ENCODE measurements around the gene VAPB. TPM values are rescaled to one million over a fixed set of nuclear protein-coding genes. Genes with fewer than 3 reads are reported as not detected.

The VAPB gene
- total and polyA plus RNA-seq, 10 of the 15 experiments (the other 5 are each of a cell fraction or from before 2014, with no cell fraction given): 3.2 to 28.6 (median 20.5) TPM

GRCh38 chr20:58447511-58448391, 58.7 kb downstream of the VAPB start:
- SMC1A ChIA-PET (ENCODE audit: uncharacterized antibody, unreplicated experiment): interaction anchor here (0.6 to 4.2 kb wide), 19 partner anchors 10 to 231 kb away, joined by 3 to 33 read pairs (median 4); no protein-coding TSS in a partner anchor
- RAD21 ChIA-PET (ENCODE audit: unreplicated experiment): interaction anchor here (0.8 to 2.4 kb wide), 5 partner anchors 11 to 210 kb away, joined by 3 to 12 read pairs (median 4); partner anchors contain the start of gene VAPB
- POLR2A ChIA-PET: interaction anchor here (0.5 kb wide), 2 partner anchors 61 to 98 kb away, joined by 3 to 4 read pairs; no protein-coding TSS in a partner anchor
- TF ChIP-seq, protein P1, sequence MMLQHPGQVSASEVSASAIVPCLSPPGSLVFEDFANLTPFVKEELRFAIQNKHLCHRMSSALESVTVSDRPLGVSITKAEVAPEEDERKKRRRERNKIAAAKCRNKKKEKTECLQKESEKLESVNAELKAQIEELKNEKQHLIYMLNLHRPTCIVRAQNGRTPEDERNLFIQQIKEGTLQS (IDR thresholded peaks at IDR 0.05; ENCODE audit: borderline replicate concordance, extremely low read depth, low read depth, low read length): no peak
- TF ChIP-seq, protein P2, sequence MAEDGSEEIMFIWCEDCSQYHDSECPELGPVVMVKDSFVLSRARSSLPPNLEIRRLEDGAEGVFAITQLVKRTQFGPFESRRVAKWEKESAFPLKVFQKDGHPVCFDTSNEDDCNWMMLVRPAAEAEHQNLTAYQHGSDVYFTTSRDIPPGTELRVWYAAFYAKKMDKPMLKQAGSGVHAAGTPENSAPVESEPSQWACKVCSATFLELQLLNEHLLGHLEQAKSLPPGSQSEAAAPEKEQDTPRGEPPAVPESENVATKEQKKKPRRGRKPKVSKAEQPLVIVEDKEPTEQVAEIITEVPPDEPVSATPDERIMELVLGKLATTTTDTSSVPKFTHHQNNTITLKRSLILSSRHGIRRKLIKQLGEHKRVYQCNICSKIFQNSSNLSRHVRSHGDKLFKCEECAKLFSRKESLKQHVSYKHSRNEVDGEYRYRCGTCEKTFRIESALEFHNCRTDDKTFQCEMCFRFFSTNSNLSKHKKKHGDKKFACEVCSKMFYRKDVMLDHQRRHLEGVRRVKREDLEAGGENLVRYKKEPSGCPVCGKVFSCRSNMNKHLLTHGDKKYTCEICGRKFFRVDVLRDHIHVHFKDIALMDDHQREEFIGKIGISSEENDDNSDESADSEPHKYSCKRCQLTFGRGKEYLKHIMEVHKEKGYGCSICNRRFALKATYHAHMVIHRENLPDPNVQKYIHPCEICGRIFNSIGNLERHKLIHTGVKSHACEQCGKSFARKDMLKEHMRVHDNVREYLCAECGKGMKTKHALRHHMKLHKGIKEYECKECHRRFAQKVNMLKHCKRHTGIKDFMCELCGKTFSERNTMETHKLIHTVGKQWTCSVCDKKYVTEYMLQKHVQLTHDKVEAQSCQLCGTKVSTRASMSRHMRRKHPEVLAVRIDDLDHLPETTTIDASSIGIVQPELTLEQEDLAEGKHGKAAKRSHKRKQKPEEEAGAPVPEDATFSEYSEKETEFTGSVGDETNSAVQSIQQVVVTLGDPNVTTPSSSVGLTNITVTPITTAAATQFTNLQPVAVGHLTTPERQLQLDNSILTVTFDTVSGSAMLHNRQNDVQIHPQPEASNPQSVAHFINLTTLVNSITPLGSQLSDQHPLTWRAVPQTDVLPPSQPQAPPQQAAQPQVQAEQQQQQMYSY (CRISPR knock-in tag; IDR thresholded peaks at IDR 0.05): no peak
- TF ChIP-seq PAX5 (IDR thresholded peaks at IDR 0.05; ENCODE audit: borderline replicate concordance, low read depth, low read length) (no peak), CBFB (IDR thresholded peaks at IDR 0.05; ENCODE audit: low read depth) (no peak), RAD21 (IDR thresholded peaks at IDR 0.05; ENCODE audit: insufficient read depth, low read depth, low read length) (peak; percentile 86), EED (IDR thresholded peaks at IDR 0.05; ENCODE audit: low read depth) (no peak), JUND (IDR thresholded peaks at IDR 0.05; ENCODE audit: low read depth, low read length) (no peak), SMARCA5 (IDR thresholded peaks at IDR 0.05) (peak; percentile 22; the same call in 1 of the 2 replicates), SIN3A (IDR thresholded peaks at IDR 0.05; ENCODE audit: low read depth, low read length) (no peak), NFIC (IDR thresholded peaks at IDR 0.05; ENCODE audit: low read depth, low read length) (no peak)
- TF ChIP-seq, protein P3, sequence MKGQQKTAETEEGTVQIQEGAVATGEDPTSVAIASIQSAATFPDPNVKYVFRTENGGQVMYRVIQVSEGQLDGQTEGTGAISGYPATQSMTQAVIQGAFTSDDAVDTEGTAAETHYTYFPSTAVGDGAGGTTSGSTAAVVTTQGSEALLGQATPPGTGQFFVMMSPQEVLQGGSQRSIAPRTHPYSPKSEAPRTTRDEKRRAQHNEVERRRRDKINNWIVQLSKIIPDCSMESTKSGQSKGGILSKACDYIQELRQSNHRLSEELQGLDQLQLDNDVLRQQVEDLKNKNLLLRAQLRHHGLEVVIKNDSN (IDR thresholded peaks at IDR 0.05; ENCODE audit: borderline replicate concordance, extremely low read length, insufficient read depth, low read depth, low read length): no peak
- TF ChIP-seq, protein P4, sequence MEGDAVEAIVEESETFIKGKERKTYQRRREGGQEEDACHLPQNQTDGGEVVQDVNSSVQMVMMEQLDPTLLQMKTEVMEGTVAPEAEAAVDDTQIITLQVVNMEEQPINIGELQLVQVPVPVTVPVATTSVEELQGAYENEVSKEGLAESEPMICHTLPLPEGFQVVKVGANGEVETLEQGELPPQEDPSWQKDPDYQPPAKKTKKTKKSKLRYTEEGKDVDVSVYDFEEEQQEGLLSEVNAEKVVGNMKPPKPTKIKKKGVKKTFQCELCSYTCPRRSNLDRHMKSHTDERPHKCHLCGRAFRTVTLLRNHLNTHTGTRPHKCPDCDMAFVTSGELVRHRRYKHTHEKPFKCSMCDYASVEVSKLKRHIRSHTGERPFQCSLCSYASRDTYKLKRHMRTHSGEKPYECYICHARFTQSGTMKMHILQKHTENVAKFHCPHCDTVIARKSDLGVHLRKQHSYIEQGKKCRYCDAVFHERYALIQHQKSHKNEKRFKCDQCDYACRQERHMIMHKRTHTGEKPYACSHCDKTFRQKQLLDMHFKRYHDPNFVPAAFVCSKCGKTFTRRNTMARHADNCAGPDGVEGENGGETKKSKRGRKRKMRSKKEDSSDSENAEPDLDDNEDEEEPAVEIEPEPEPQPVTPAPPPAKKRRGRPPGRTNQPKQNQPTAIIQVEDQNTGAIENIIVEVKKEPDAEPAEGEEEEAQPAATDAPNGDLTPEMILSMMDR (IDR thresholded peaks at IDR 0.05 in 2 of 3, conservative IDR thresholded peaks at IDR 0.05 in 1 of 3; ENCODE audit: control insufficient read depth in 2 of 3, extremely low read depth in 1 of 3, insufficient read depth in 1 of 3, low read depth in 3 of 3, low read length in 3 of 3): peak; percentile 71 to 78 (median 73)

More at GRCh38 chr20:58447511-58448391, 58.7 kb downstream of the VAPB start:
- peaks cover 5 to 7% of the 10 kb centered on the region in 2 experiments for H3K36me3 ChIP-seq (ENCODE audit: control insufficient read depth in 2 of 2, insufficient read depth in 2 of 2, low read length in 1 of 2)
- ATAC-seq (peak; percentile 86), DNase-seq (ENCODE audit: low read depth, low spot score) (no peak), FAIRE-seq (peak; percentile 23)
- H3K79me2 ChIP-seq (ENCODE audit: control insufficient read depth, insufficient read depth, low read length): no peaks in the 10 kb centered on the region; the same call in 1 of the 2 replicates
- WGBS (ENCODE audit: insufficient coverage, insufficient replicate concordance, low lambda C conversion rate, missing lambda C conversion rate): 66% methylated on average over 10 of the region's 10 CpGs
- H3K4me2 ChIP-seq (ENCODE audit: control insufficient read depth, insufficient read depth): no peak overlapping the region
- no peak overlapping the region for H3K9ac ChIP-seq (ENCODE audit: control insufficient read depth, insufficient read depth, low read length)
- no peak overlapping the region for H2AFZ ChIP-seq (ENCODE audit: control insufficient read depth, low read depth, low read length)
- BruUV-seq (replicated peaks): no TSS peak
- H3K9me3 ChIP-seq (replicated peaks; ENCODE audit: control insufficient read depth, insufficient read depth, low read length): no peaks in the 10 kb centered on the region; the same call in 2 of the 3 replicates
- CTCF ChIA-PET: interaction anchor here (0.6 to 6.2 kb wide), 30 partner anchors 9 to 238 kb away, joined by 3 to 60 read pairs (median 5); partner anchors contain the start of gene STX16
- no peaks in the 10 kb centered on the region for H3K27me3 ChIP-seq (replicated peaks in 1 of 2; ENCODE audit: control insufficient read depth in 2 of 2, insufficient read depth in 2 of 2, low read length in 1 of 2)
- in situ Hi-C loops (cut with MboI): no loop called here
- H4K20me1 ChIP-seq (ENCODE audit: control insufficient read depth, insufficient read depth): 0 out of 2 replicates have a peak, but pooled peaks cover 2% of the 10 kb centered on the region
- intact Hi-C loops (cut with micrococcal nuclease; ENCODE audit: unreplicated experiment): loop anchor here (1.0 kb wide), 1 partner anchor 210 kb away; no protein-coding TSS in a partner anchor
- no peak overlapping the region for H3K4me3 ChIP-seq
- H3K4me1 ChIP-seq (ENCODE audit: control insufficient read depth, insufficient read depth, low read length): peaks cover 13% of the 10 kb centered on the region
- H3K27ac ChIP-seq (ENCODE audit: control insufficient read depth, insufficient read depth): no peak overlapping the region
